Esophagus (tissue), 2 donors: ENCODE data around the gene GCNT2. TPM values are rescaled to one million over a fixed set of nuclear protein-coding genes. Genes with fewer than 3 reads are reported as not detected.
"Not testable (repeated sequence)": the region's sequence is repeated elsewhere in the genome, so short reads cannot be mapped to it uniquely, and the experiment has no call there.

ENCODE experiments used
- H3K27ac ChIP-seq, 2 donors: one replicate each; pipeline ENCODE4 v1.5.1; 2013; ENCODE audit warnings: low read depth in 2 of 2, mild to moderate bottlenecking in 2 of 2, inconsistent platforms in 1 of 2, low read length in 1 of 2, moderate library complexity in 1 of 2
- H3K27me3 ChIP-seq, 2 donors: one replicate each; pipeline ENCODE4 v1.6.1; 2013; ENCODE audit warnings: low read length in 2 of 2, control low read depth in 1 of 2, mild to moderate bottlenecking in 1 of 2; ENCODE audit not compliant: insufficient read depth in 2 of 2, control insufficient read depth in 1 of 2
- H3K36me3 ChIP-seq, 2 donors: one replicate each; pipeline ENCODE4 v1.6.1; 2013; ENCODE audit warnings: low read length in 1 of 2; ENCODE audit not compliant: control insufficient read depth in 2 of 2, insufficient read depth in 2 of 2
- H3K4me1 ChIP-seq, 2 donors: one replicate each; pipeline ENCODE4 v1.6.1; 2013; ENCODE audit warnings: low read length in 1 of 2; ENCODE audit not compliant: control insufficient read depth in 2 of 2, insufficient read depth in 2 of 2
- H3K4me3 ChIP-seq, 2 donors: one replicate each; pipeline ENCODE4 v1.5.1; 2013; ENCODE audit warnings: low read length in 2 of 2, mild to moderate bottlenecking in 2 of 2, low read depth in 1 of 2, moderate library complexity in 1 of 2
- H3K9me3 ChIP-seq, 2 donors: one replicate each; pipeline ENCODE4 v1.6.1; 2013; ENCODE audit warnings: mild to moderate bottlenecking in 2 of 2, low read depth in 1 of 2, low read length in 1 of 2, moderate library complexity in 1 of 2; ENCODE audit not compliant: control insufficient read depth in 2 of 2, insufficient read depth in 1 of 2
- WGBS, 2 donors: extraction: QIAGEN DNeasy Blood & Tissue Kit; methylation state at CpG; one replicate each; pipeline ENCODE4 v1.1.7; 2013; 5-methylcytosine and 5-hydroxymethylcytosine counted together
- polyA plus RNA-seq, 2 donors: library from polyadenylated mRNA; stranded (reverse); fragments of 200-250 nt; gene quantifications; one replicate each; pipeline ENCODE4 v1.2.3, GENCODE V29; 2013
- donor health status: healthy with polysubstance abuse.
- donor health status: Bipolar disorder and iron deficiency.

The GCNT2 gene
- polyA plus RNA-seq, 2 donors = 3.0 to 3.1 TPM

GRCh38 chr6:10511477-10511876, 9.7 kb upstream of the GCNT2 start:
- no peaks in the 10 kb centered on the region for H3K9me3 ChIP-seq
- H3K27ac ChIP-seq = no peak overlapping the region

GRCh38 chr6:10513544-10513943, 7.6 kb upstream of the GCNT2 start:
- H3K27me3 ChIP-seq = no peaks in the 10 kb centered on the region
- WGBS, 2 donors = 58 to 63% methylated on average over 2 of the region's 2 CpGs
- no peak overlapping the region for H3K4me3 ChIP-seq
- no peaks in the 10 kb centered on the region for H3K9me3 ChIP-seq
- no peaks in the 10 kb centered on the region for H3K36me3 ChIP-seq
- no peak overlapping the region for H3K27ac ChIP-seq
- H3K4me1 ChIP-seq = no peaks in the 10 kb centered on the region

More at GRCh38 chr6:10511477-10511876, 9.7 kb upstream of the GCNT2 start:
- Histone ChIP-seq H3K27me3 (no peaks in the 10 kb centered on the region), H3K36me3 (no peaks in the 10 kb centered on the region), H3K4me3 (no peak overlapping the region), H3K4me1 (no peaks in the 10 kb centered on the region)
- WGBS, 2 donors = 66 to 76% methylated on average over 2 of the region's 2 CpGs

- no peak overlapping the region for H3K4me3 ChIP-seq
- no peaks in the 10 kb centered on the region for H3K27me3 ChIP-seq
- no peaks in the 10 kb centered on the region for H3K4me1 ChIP-seq
- no peaks in the 10 kb centered on the region for H3K36me3 ChIP-seq
- 78 to 82% methylated on average over 15 of the region's 15 CpGs for WGBS, 2 donors
- H3K9me3 ChIP-seq = no peaks in the 10 kb centered on the region
- H3K27ac ChIP-seq = no peak overlapping the region
Observed at GRCh38 chr6:10514049-10514780, 6.9 kb upstream of the GCNT2 start.

GRCh38 chr6:10516953-10517352, 4.2 kb upstream of the GCNT2 start:
- Histone ChIP-seq H3K36me3 (no peaks in the 10 kb centered on the region), H3K4me3 (no peak overlapping the region), H3K27me3 (no peaks in the 10 kb centered on the region), H3K9me3 (no peaks in the 10 kb centered on the region), H3K27ac (no peak overlapping the region), H3K4me1 (no peaks in the 10 kb centered on the region)
- 92 to 95% methylated on average over 4 of the region's 4 CpGs for WGBS, 2 donors

- Histone ChIP-seq H3K4me1 (no peaks in the 10 kb centered on the region), H3K9me3 (no peaks in the 10 kb centered on the region), H3K36me3 (no peaks in the 10 kb centered on the region), H3K27ac (peak overlapping the region; percentile 68 to 71), H3K4me3 (no peak overlapping the region), H3K27me3 (no peaks in the 10 kb centered on the region)
- 48 to 52% methylated on average over 7 of the region's 7 CpGs for WGBS, 2 donors
Observed at GRCh38 chr6:10518557-10519407, 2.4 kb upstream of the GCNT2 start.

- H3K4me1 ChIP-seq, H3K9me3 ChIP-seq, H3K4me3 ChIP-seq, H3K27me3 ChIP-seq, H3K36me3 ChIP-seq: not testable (repeated sequence)
- H3K27ac ChIP-seq = peak overlapping the region; percentile 57 to 68
- WGBS, 2 donors = 60 to 71% methylated on average over 8 of the region's 8 CpGs
Observed at GRCh38 chr6:10519408-10519697, 1.8 kb upstream of the GCNT2 start.

GRCh38 chr6:10520468-10520867, 683 bp upstream of the GCNT2 start:
- H3K36me3 ChIP-seq = no peaks in the 10 kb centered on the region
- no peaks in the 10 kb centered on the region for H3K9me3 ChIP-seq
- peak overlapping the region in 1 of 2 donors; percentile 58 for H3K4me3 ChIP-seq
- 33 to 45% methylated on average over 2 of the region's 2 CpGs for WGBS, 2 donors
- no peaks in the 10 kb centered on the region for H3K27me3 ChIP-seq
- H3K4me1 ChIP-seq = no peaks in the 10 kb centered on the region
- H3K27ac ChIP-seq = peak overlapping the region; percentile 75 to 96

GRCh38 chr6:10522929-10523573, 1.9 kb downstream of the GCNT2 start:
- Histone ChIP-seq H3K36me3 (no peaks in the 10 kb centered on the region), H3K27me3 (no peaks in the 10 kb centered on the region), H3K27ac (peak overlapping the region; percentile 51 to 67), H3K9me3 (no peaks in the 10 kb centered on the region), H3K4me3 (no peak overlapping the region), H3K4me1 (no peaks in the 10 kb centered on the region)
- 65 to 70% methylated on average over 21 of the region's 21 CpGs for WGBS, 2 donors

- WGBS, 2 donors = 84 to 89% methylated on average over 6 of the region's 6 CpGs
- H3K27ac ChIP-seq = no peak overlapping the region
- no peak overlapping the region for H3K4me3 ChIP-seq
- no peaks in the 10 kb centered on the region for H3K27me3 ChIP-seq
- H3K9me3 ChIP-seq = no peaks in the 10 kb centered on the region
- no peaks in the 10 kb centered on the region for H3K36me3 ChIP-seq
- H3K4me1 ChIP-seq = no peaks in the 10 kb centered on the region
Observed at GRCh38 chr6:10526156-10526555, 5.0 kb downstream of the GCNT2 start.
